GM23248 (cell line): ENCODE measurements around the gene CARMIL1. TPM values are rescaled to one million over a fixed set of nuclear protein-coding genes. Genes with fewer than 3 reads are reported as not detected.

ENCODE experiments used
- DNase-seq: peaks from one replicate; pipeline ENCODE4 v3.0.0-alpha.2; 2015
- H2AFZ ChIP-seq: fragments of 200-600 bp; sonication (generic); 2 replicates; pipeline ENCODE4 v1.6.1; 2016; ENCODE audit warnings: antibody characterized with exemption
- H3F3A ChIP-seq: fragments of 200-600 bp; sonication (generic); 2 replicates; pipeline ENCODE4 v1.6.1; 2016; ENCODE audit warnings: mild to moderate bottlenecking, antibody characterized with exemption, mixed run types; ENCODE audit not compliant: insufficient read depth
- H3K27ac ChIP-seq: fragments of 200-600 bp; sonication (generic); 2 replicates; pipeline ENCODE4 v1.5.1; 2016; ENCODE audit warnings: mild to moderate bottlenecking
- H3K27me3 ChIP-seq: fragments of 200-600 bp; sonication (generic); replicated peaks from 2 replicates; pipeline ENCODE4 v1.6.1; 2016; ENCODE audit warnings: mild to moderate bottlenecking; ENCODE audit not compliant: insufficient read depth
- H3K36me3 ChIP-seq: fragments of 200-600 bp; sonication (generic); 2 replicates; pipeline ENCODE4 v1.6.1; 2016; ENCODE audit warnings: low read depth, mild to moderate bottlenecking
- H3K4me1 ChIP-seq: fragments of 200-600 bp; sonication (generic); 2 replicates; pipeline ENCODE4 v1.6.1; 2016; ENCODE audit warnings: mild to moderate bottlenecking; ENCODE audit not compliant: insufficient read depth
- H3K4me2 ChIP-seq: fragments of 200-600 bp; sonication (generic); one replicate; pipeline ENCODE4 v1.6.1; 2016; ENCODE audit warnings: mild to moderate bottlenecking; ENCODE audit not compliant: unreplicated experiment
- H3K4me3 ChIP-seq: fragments of 200-600 bp; sonication (generic); 2 replicates; pipeline ENCODE4 v1.5.1; 2016; ENCODE audit warnings: mild to moderate bottlenecking
- H3K79me2 ChIP-seq: fragments of 200-600 bp; sonication (generic); 2 replicates; pipeline ENCODE4 v1.6.1; 2016; ENCODE audit warnings: mild to moderate bottlenecking; ENCODE audit not compliant: insufficient read depth
- H3K9ac ChIP-seq: fragments of 200-600 bp; sonication (generic); 2 replicates; pipeline ENCODE4 v1.6.1; 2016; ENCODE audit warnings: mild to moderate bottlenecking
- H3K9me2 ChIP-seq: fragments of 200-600 bp; sonication (generic); 2 replicates; pipeline ENCODE4 v1.6.1; 2016; ENCODE audit warnings: mixed run types, mild to moderate bottlenecking, moderate library complexity; ENCODE audit not compliant: insufficient read depth
- H3K9me3 ChIP-seq: fragments of 200-600 bp; sonication (generic); one replicate; pipeline ENCODE4 v1.6.1; 2017; ENCODE audit warnings: low read depth
- H4K20me1 ChIP-seq: fragments of 200-600 bp; sonication (generic); 2 replicates; pipeline ENCODE4 v1.6.0; 2016; ENCODE audit not compliant: insufficient read depth
- EZH2 ChIP-seq: fragments of 200-600 bp; sonication (generic); IDR thresholded peaks from 2 replicates; pipeline ENCODE4 v1.6.1; 2018; ENCODE audit warnings: antibody characterized with exemption, mild to moderate bottlenecking; ENCODE audit not compliant: insufficient read depth, poor library complexity, severe bottlenecking
- EZH2phosphoT487 ChIP-seq: fragments of 200-600 bp; sonication (generic); IDR thresholded peaks from 2 replicates; pipeline ENCODE4 v1.6.1; 2018; ENCODE audit warnings: antibody characterized with exemption, moderate library complexity, mild to moderate bottlenecking, low read depth; ENCODE audit not compliant: insufficient read depth
- WGBS, 2 experiments: methylation state at CpG; one replicate each; pipeline ENCODE4 v1.1.6; 2015 to 2017; ENCODE audit warnings: low lambda C conversion rate in 2 of 2, low coverage in 1 of 2; ENCODE audit errors: missing lambda C conversion rate in 2 of 2; 5-methylcytosine and 5-hydroxymethylcytosine counted together
- in situ Hi-C: fragments of 300-500 bp; cut with MboI; formaldehyde crosslinking; loops from 2 replicates; pipeline ENCODE4 v1.15.0; 2020
- polyA plus RNA-seq: library from polyadenylated mRNA; unstranded; fragments of >200 nt; fragmentation: Nextera tagmentation; extraction: Ambion mirVana; gene quantifications from 2 replicates; pipeline ENCODE4 v1.2.1, GENCODE V29; 2016
- total RNA-seq: library from RNA; depleted of rRNA; stranded (reverse); fragments of >200 nt; shearing (Covaris generic); gene quantifications from 2 replicates; pipeline ENCODE4 v1.2.3, GENCODE V29; 2014

CARMIL1 gene
- total and polyA plus RNA-seq, 2 experiments from 2014 or later: 10.9 to 11.0 TPM

GRCh38 chr6:25326960-25327359, 47.8 kb downstream of the CARMIL1 start:
- TF ChIP-seq EZH2phosphoT487 (no peak), EZH2 (no peak)

GRCh38 chr6:25327432-25327831, 48.3 kb downstream of the CARMIL1 start:
- H3K4me2 ChIP-seq: no peak overlapping the region
- H3K9me2 ChIP-seq: no peaks in the 10 kb centered on the region
- H3K36me3 ChIP-seq: no peaks in the 10 kb centered on the region
- H3K9me3 ChIP-seq: no peaks in the 10 kb centered on the region
- H3K9ac ChIP-seq: no peak overlapping the region
- peaks cover 25% of the 10 kb centered on the region for H3K4me1 ChIP-seq
- H4K20me1 ChIP-seq: no peaks in the 10 kb centered on the region
- DNase-seq: no peak
- no peak overlapping the region for H3K27ac ChIP-seq
- WGBS, 2 experiments: 50 to 52% methylated on average over 2 of the region's 2 CpGs
- H3K27me3 ChIP-seq: no peaks in the 10 kb centered on the region
- no peak overlapping the region for H3K4me3 ChIP-seq
- H3F3A ChIP-seq: no peaks in the 10 kb centered on the region
- H2AFZ ChIP-seq: no peak overlapping the region
- H3K79me2 ChIP-seq: no peaks in the 10 kb centered on the region; the same call in 1 of the 2 replicates
- TF ChIP-seq EZH2phosphoT487 (no peak), EZH2 (no peak)
- in situ Hi-C loops: no loop called here

More at GRCh38 chr6:25326960-25327359, 47.8 kb downstream of the CARMIL1 start:
- Histone ChIP-seq H3K4me3 (no peak overlapping the region), H3K9ac (no peak overlapping the region), H3F3A (no peaks in the 10 kb centered on the region), H3K79me2 (no peaks in the 10 kb centered on the region; the same call in 1 of the 2 replicates), H3K36me3 (no peaks in the 10 kb centered on the region), H3K27ac (no peak overlapping the region), H3K4me1 (peaks cover 21% of the 10 kb centered on the region), H4K20me1 (no peaks in the 10 kb centered on the region), H2AFZ (no peak overlapping the region), H3K9me3 (no peaks in the 10 kb centered on the region), H3K27me3 (no peaks in the 10 kb centered on the region), H3K9me2 (no peaks in the 10 kb centered on the region), H3K4me2 (no peak overlapping the region)
- DNase-seq: no peak
- in situ Hi-C loops: no loop called here
- WGBS, 2 experiments: 78 to 85% methylated on average over 4 of the region's 4 CpGs

GRCh38 chr6:25329161-25329817, 50.1 kb downstream of the CARMIL1 start:
- no peak overlapping the region for H3K4me2 ChIP-seq
- H3K9ac ChIP-seq: no peak overlapping the region
- no peaks in the 10 kb centered on the region for H3K9me3 ChIP-seq
- no peaks in the 10 kb centered on the region for H4K20me1 ChIP-seq
- no peak for TF ChIP-seq EZH2
- TF ChIP-seq EZH2phosphoT487: no peak
- no peak overlapping the region for H3K4me3 ChIP-seq
- no peak overlapping the region for H3K27ac ChIP-seq
- H3K4me1 ChIP-seq: peaks cover 19% of the 10 kb centered on the region
- no peaks in the 10 kb centered on the region for H3K9me2 ChIP-seq
- DNase-seq: no peak
- H3F3A ChIP-seq: no peaks in the 10 kb centered on the region
- WGBS, 2 experiments: 73 to 83% methylated on average over 5 of the region's 5 CpGs
- no peaks in the 10 kb centered on the region for H3K27me3 ChIP-seq
- in situ Hi-C loops: no loop called here
- no peak overlapping the region for H2AFZ ChIP-seq
- no peaks in the 10 kb centered on the region for H3K36me3 ChIP-seq
- no peaks in the 10 kb centered on the region; the same call in 1 of the 2 replicates for H3K79me2 ChIP-seq

- H3F3A ChIP-seq: no peaks in the 10 kb centered on the region
- no peaks in the 10 kb centered on the region; the same call in 1 of the 2 replicates for H3K79me2 ChIP-seq
- H3K4me3 ChIP-seq: no peak overlapping the region
- H3K36me3 ChIP-seq: no peaks in the 10 kb centered on the region
- H3K27ac ChIP-seq: no peak overlapping the region
- no peaks in the 10 kb centered on the region for H3K9me3 ChIP-seq
- in situ Hi-C loops: no loop called here
- no peak overlapping the region for H2AFZ ChIP-seq
- peaks cover 19% of the 10 kb centered on the region for H3K4me1 ChIP-seq
- H4K20me1 ChIP-seq: no peaks in the 10 kb centered on the region
- H3K9ac ChIP-seq: no peak overlapping the region
- no peaks in the 10 kb centered on the region for H3K9me2 ChIP-seq
- 96 to 99% methylated on average over 4 of the region's 4 CpGs for WGBS, 2 experiments
- H3K27me3 ChIP-seq: no peaks in the 10 kb centered on the region
- no peak for DNase-seq
- TF ChIP-seq EZH2 (no peak), EZH2phosphoT487 (no peak)
- no peak overlapping the region for H3K4me2 ChIP-seq
These were observed 50.8 kb downstream of the CARMIL1 start for GRCh38 chr6:25329982-25330381.
